Adrenal gland (tissue), 19 donors: ENCODE results near the gene KSR2. TPM values are rescaled to one million over a fixed set of nuclear protein-coding genes. Genes with fewer than 3 reads are reported as not detected.

Experiments used
- DNase-seq, 7 donors: peaks; one replicate each; pipeline ENCODE4 v3.0.0-alpha.2; 2019 to 2020
- H3K27ac ChIP-seq, 5 donors: fragments of 200-600 bp; sonication (generic) in 4 of 5; 1 replicate in 3 of 5; 2 replicates in 2 of 5; pipeline versions ENCODE4 v1.5.1 to v1.8.0; 2016 to 2020; ENCODE audit warnings: mild to moderate bottlenecking in 1 of 5
- H3K27me3 ChIP-seq: fragments of 200-600 bp; 2 replicates; pipeline ENCODE4 v1.8.0; 2021
- H3K36me3 ChIP-seq, 2 donors: fragments of 200-600 bp; replicated peaks in 1 of 2; 1 replicate in 1 of 2; 2 replicates in 1 of 2; pipeline versions ENCODE4 v1.5.1 to v1.8.0; 2018 to 2022
- H3K4me1 ChIP-seq, 2 donors: fragments of 200-600 bp; replicated peaks in 1 of 2; 1 replicate in 1 of 2; 2 replicates in 1 of 2; pipeline versions ENCODE4 v1.5.1 to v1.8.0; 2018 to 2021
- H3K4me3 ChIP-seq, 4 donors: fragments of 200-600 bp; sonication (generic) in 3 of 4; one replicate each; pipeline ENCODE4 v1.5.1; 2016 to 2018
- H3K9me3 ChIP-seq, 3 donors: fragments of 200-600 bp; sonication (generic) in 1 of 3; replicated peaks in 1 of 3; 1 replicate in 2 of 3; 2 replicates in 1 of 3; pipeline versions ENCODE4 v1.5.1 to v1.8.0; 2016 to 2021
- POLR2A ChIP-seq, 2 donors: fragments of 450-650 bp; IDR thresholded peaks; one replicate each; pipeline ENCODE4 v1.6.1; 2017; ENCODE audit warnings: antibody characterized with exemption in 2 of 2, mild to moderate bottlenecking in 2 of 2, moderate library complexity in 1 of 2
- WGBS, 4 donors: extraction: QIAGEN DNeasy Blood & Tissue Kit in 2 of 4; methylation state at CpG; one replicate each; pipeline versions ENCODE4 v1.1.5 to v1.1.7; 2013 to 2017; 5-methylcytosine and 5-hydroxymethylcytosine counted together
- intact Hi-C, 2 donors: fragments of 100-400 bp; cut with DNase I; formaldehyde crosslinking; loops; one replicate each; pipeline versions ENCODE4 v1.14.1 to v1.15.0; 2022 to 2023
- long read RNA-seq, 10 donors: library from polyadenylated mRNA in 3 of 10; unstranded in 2 of 10; stranded (forward) in 1 of 10; transcript quantifications; one replicate each; pipeline ENCODE4 v2.0.0 and lab custom pipeline, GENCODE V29; 2021 to 2026
- polyA plus RNA-seq, 3 donors: library from polyadenylated mRNA; stranded (reverse); fragments of 200-250 nt in 2 of 3; fragments of 350-450 nt in 1 of 3; fragmentation: Illumina TruSeq in 1 of 3; extraction: RNeasy Lipid Tissue Mini Kit (QIAGEN cat#74804) in 1 of 3; gene quantifications; one replicate each; pipeline ENCODE4 v1.2.3, GENCODE V29; 2013 to 2014
- total RNA-seq, 9 donors: library from RNA; depleted of rRNA in 4 of 9; stranded (reverse); fragments of >200 nt in 4 of 9; fragments of 120-200 nt in 1 of 9; fragmentation: NEBNext Ultra II Directional in 1 of 9; extraction: Animal tissue kit (Norgen Biotek cat#: 25700) in 1 of 9; gene quantifications; one replicate each; pipeline versions ENCODE4 v1.1.0 to v1.2.4, GENCODE V29; 2013 to 2023
- TF ChIP-seq, protein P1 (sequence below), 6 experiments: fragments of 450-650 bp in 4 of 6; fragments of 200-600 bp in 2 of 6; sonication (generic) in 1 of 6; IDR thresholded peaks; 1 replicate in 5 of 6; 2 replicates in 1 of 6; pipeline versions ENCODE4 v1.5.1 to v1.8.0; 2016 to 2021; ENCODE audit warnings: antibody characterized with exemption in 6 of 6, mild to moderate bottlenecking in 2 of 6, moderate library complexity in 1 of 6
- donor health status: healthy with polysubstance abuse.
- donor health status: Bipolar disorder and iron deficiency.
- donor health status: DM: yes; HTN: yes; CAD: no.
- donor health status: DM: no; HTN: no; CAD: no.
- donor health status: DM: no; HTN: no; CAD: no.
- donor health status: DM: yes; HTN: yes; CAD: no.

The KSR2 gene
- total RNA-seq (1 to 10 TPM in 2 of 9 donors, under 1 TPM in 4, not detected in 3; 0.03 to 2.7 (median 0.56) TPM), polyA plus RNA-seq (1 to 10 TPM in 2 of 3 donors, under 1 TPM in 1; 0.20 to 1.4 (median 1.4) TPM)
- long read RNA-seq, donor 1 = 0 reads
- long read RNA-seq, donor 2 = 0 reads
- long read RNA-seq, donor 3 = 0 reads
- long read RNA-seq, donor 4 = 0 reads
- long read RNA-seq, donor 5 = 0 reads
- long read RNA-seq, donor 6, partial matches to known transcripts = 0 of 3 reads
- long read RNA-seq, donor 6, other reads (novel, unspliced or antisense) = 3 of 3 reads
- long read RNA-seq, donor 7 = 0 reads
- long read RNA-seq, donor 8 = 0 reads
- long read RNA-seq, donor 9 = 0 reads
- long read RNA-seq, donor 10, partial matches to known transcripts = 0 of 6 reads
- long read RNA-seq, donor 10, other reads (novel, unspliced or antisense) = 6 of 6 reads

DNA sequence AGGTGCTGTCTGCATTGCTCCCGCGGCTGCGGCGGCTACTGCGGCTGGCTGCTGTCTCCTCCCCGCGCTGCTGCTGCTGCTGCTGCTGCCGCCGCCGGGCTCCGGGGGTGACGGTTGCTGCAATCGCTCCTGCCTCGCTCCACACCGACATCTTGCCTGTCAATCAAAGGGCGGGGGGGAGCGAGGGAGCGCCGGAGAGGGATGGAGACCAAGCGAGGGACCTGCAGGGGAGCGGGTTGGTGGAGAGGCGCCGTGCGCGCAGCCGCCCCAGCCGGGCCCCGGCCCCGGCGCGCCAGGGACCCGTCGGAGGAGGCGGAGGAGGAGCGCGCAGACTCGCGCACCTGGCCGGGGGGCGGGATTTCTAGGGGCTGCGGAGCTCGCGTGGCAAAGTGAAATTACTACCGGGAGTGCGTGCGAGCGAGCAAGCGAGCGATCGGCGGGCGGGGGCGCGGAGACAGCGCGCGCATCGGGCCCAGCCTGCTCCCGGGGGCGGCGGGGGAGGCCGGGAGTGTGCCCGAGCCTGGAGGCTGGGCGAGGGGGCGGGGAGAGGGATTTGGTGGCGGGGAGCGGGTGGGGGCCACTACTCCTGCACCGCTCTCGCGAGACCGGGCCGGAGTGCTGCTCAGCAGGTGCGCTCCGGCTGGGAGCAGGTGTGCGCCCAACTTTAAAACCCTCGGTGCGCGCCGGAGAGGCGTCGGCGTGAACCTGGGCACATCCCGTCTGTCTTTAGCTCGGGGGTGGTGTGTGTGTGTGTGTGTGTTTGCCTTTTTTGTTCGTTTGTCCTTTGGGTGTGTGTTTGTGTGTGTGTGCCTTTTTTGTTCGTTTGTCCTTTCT lies at the start of gene KSR2:
KSR2 (minus strand) TSS at position 165 of the 834 bp plus-strand sequence. CDS start 735 bp downstream, outside the sequence.
- Histone ChIP-seq H3K27ac (no peak within 1 kb of the TSS), H3K27me3 (peaks cover 20% of the 10 kb centered on the region), H3K36me3 (no peaks in the 10 kb centered on the region), H3K4me1 (no peaks in the 10 kb centered on the region), H3K9me3 (peaks cover 0 to 5% (median 0%) of the 10 kb centered on the region in 3 donors), H3K4me3 (peak within 1 kb of the TSS in 1 of 4 donors; percentile 11)
- WGBS, 4 donors = 0 to 2% (median 1%) methylated on average over 23 to 86 of the region's 86 CpGs
- DNase-seq = peak in 3 of 7 donors; percentile 20 to 78 (median 28)
- TF ChIP-seq POLR2A (IDR thresholded peaks at IDR 0.05) = peak in 1 of 2 donors; percentile 15
- TF ChIP-seq, protein P1, sequence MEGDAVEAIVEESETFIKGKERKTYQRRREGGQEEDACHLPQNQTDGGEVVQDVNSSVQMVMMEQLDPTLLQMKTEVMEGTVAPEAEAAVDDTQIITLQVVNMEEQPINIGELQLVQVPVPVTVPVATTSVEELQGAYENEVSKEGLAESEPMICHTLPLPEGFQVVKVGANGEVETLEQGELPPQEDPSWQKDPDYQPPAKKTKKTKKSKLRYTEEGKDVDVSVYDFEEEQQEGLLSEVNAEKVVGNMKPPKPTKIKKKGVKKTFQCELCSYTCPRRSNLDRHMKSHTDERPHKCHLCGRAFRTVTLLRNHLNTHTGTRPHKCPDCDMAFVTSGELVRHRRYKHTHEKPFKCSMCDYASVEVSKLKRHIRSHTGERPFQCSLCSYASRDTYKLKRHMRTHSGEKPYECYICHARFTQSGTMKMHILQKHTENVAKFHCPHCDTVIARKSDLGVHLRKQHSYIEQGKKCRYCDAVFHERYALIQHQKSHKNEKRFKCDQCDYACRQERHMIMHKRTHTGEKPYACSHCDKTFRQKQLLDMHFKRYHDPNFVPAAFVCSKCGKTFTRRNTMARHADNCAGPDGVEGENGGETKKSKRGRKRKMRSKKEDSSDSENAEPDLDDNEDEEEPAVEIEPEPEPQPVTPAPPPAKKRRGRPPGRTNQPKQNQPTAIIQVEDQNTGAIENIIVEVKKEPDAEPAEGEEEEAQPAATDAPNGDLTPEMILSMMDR (IDR thresholded peaks at IDR 0.05) = no peak
- intact Hi-C loops = no loop called here

DNA sequence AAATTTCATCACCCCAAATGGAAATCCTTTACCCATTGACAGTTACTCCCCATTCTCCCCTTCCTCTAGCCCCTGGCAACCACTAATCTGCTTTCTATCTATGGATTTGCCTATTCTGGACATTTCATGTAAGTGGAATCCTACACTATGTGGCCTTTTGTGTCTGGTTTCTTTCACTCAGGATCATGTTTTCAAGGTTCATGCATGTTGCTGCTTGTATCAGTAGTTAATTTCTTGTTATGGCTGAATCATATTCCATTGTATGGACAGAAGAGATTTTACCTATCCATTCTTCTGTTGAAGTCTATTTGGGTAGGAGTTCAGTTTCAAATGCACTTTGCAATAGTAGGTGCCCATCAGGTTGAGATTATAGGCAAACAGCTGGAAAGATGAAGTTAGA lies 49.1 kb upstream of the KSR2 start:
- Histone ChIP-seq H3K4me3 (no peak overlapping the region), H3K9me3 (no peaks in the 10 kb centered on the region), H3K4me1 (peaks cover 5 to 17% of the 10 kb centered on the region in 2 donors), H3K36me3 (peaks cover 0 to 12% of the 10 kb centered on the region in 2 donors), H3K27me3 (no peaks in the 10 kb centered on the region), H3K27ac (no peak overlapping the region)
- DNase-seq = no peak
- intact Hi-C loops = loop anchor here in 1 of 2 donors (10.0 kb wide), 1 partner anchor 143 kb away; no protein-coding TSS in a partner anchor
- TF ChIP-seq POLR2A (IDR thresholded peaks at IDR 0.05) = no peak

DNA sequence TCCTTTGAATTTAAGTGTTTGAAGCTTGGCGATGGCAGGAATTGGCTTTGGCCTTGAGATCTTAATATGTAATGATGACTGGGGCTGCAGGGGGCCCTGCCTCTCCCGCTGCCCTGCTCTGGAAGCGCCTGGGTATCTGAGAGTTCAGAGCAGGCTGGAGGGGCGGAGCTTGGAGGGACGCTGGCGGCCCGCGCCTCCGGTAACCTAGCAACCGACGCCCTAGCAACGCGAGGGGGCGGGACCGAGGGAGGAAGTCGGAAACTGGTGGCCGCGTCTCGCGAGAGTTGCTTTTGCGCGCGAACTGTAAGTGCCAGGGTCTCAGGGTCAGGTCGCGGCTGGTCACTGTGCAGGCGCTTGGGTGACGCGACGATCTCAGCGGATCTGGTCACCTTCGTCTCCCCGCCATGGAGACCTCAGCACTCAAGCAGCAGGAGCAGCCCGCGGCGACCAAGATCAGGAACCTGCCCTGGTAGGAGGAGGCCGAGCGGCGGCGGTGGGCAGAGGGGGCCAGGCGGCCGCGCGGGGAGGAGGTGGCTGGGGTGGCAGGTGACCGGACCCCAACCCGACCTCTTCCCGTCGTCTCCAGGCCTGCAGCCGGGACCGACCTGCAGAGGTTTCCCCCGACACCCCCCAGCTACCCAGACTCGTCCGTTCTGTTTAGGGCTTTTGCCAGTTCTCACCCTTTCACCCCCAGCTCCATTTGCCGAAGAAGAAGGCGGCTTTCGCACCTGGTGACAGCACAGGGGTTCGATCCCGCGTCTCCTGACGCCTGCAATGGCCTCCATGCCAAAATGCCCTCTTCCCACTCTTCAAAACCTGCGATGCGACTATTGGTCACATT lies 47.9 kb upstream of the KSR2 start, which contains the start of gene RFC5:
RFC5 (plus strand) TSS at position 280 of the 841 bp plus-strand sequence; CDS start at position 405, 125 bp downstream.
- Histone ChIP-seq H3K4me3 (peak within 1 kb of the TSS in 3 of 4 donors; percentile 1 to 84 (median 64)), H3K36me3 (peaks cover 0 to 12% of the 10 kb centered on the region in 2 donors), H3K27ac (peak within 1 kb of the TSS in 2 of 5 donors; percentile 13 to 38), H3K9me3 (no peaks in the 10 kb centered on the region), H3K4me1 (peaks cover 5 to 17% of the 10 kb centered on the region in 2 donors), H3K27me3 (no peaks in the 10 kb centered on the region)
- peak in 1 of 2 donors; percentile 65 for TF ChIP-seq POLR2A (IDR thresholded peaks at IDR 0.05)
- TF ChIP-seq, protein P1 (IDR thresholded peaks at IDR 0.05) = no peak
- 0% methylated on average over 9 to 61 of the region's 61 CpGs for WGBS, 4 donors
- DNase-seq = peak; percentile 97 to 99 (median 99)
- intact Hi-C loops = loop anchor here in 1 of 2 donors (10.0 kb wide), 1 partner anchor 142 kb away; no protein-coding TSS in a partner anchor

DNA sequence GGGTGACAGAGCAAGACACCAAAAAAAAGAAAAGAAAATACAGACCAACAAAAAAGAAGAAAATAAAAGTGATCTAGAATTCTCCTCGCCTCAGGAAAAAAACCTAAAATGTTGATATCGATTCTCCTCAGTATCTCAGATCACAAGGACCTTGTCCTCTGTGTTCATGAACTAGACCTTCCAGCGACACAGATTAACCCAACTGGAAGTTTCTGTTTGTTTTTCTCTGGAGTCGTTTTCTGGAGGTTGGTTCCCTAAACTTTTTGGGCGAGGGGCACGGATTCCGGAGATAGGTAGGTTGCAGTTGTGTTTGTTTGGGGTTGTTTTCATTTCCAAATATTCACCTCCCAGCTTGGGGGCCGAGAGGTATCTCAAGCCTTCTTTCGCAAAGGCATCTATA lies 47.2 kb upstream of the KSR2 start:
- H3K27ac ChIP-seq = peak overlapping the region in 1 of 5 donors; percentile 27
- H3K27me3 ChIP-seq = no peaks in the 10 kb centered on the region
- TF ChIP-seq, protein P1 (IDR thresholded peaks at IDR 0.05) = no peak
- TF ChIP-seq POLR2A (IDR thresholded peaks at IDR 0.05) = no peak
- peak overlapping the region in 2 of 4 donors; percentile 64 to 84 for H3K4me3 ChIP-seq
- intact Hi-C loops = loop anchor here in 1 of 2 donors (10.0 kb wide), 1 partner anchor 141 kb away; no protein-coding TSS in a partner anchor
- whole genome bisulfite sequencing, 4 donors = 15 to 19% (median 18%) methylated on average over 9 of the region's 9 CpGs
- peaks cover 0 to 12% of the 10 kb centered on the region in 2 donors for H3K36me3 ChIP-seq
- no peaks in the 10 kb centered on the region for H3K9me3 ChIP-seq
- DNase-seq = peak in 1 of 7 donors; percentile 15
- peaks cover 5 to 17% of the 10 kb centered on the region in 2 donors for H3K4me1 ChIP-seq
